WI38 (cell line): ENCODE measurements around the gene ALOX5AP.

Experiments
- H3K4me3 ChIP-seq: 2 replicates; pipeline ENCODE4 v1.5.1; 2011; ENCODE audit warnings: low read depth, mild to moderate bottlenecking, control low read depth, low read length
- TF ChIP-seq, protein P1 (sequence below): IDR thresholded peaks from 2 replicates; pipeline ENCODE4 v1.5.1; 2012; ENCODE audit warnings: low read depth, mild to moderate bottlenecking, control low read depth, low read length

Gene ALOX5AP

DNA sequence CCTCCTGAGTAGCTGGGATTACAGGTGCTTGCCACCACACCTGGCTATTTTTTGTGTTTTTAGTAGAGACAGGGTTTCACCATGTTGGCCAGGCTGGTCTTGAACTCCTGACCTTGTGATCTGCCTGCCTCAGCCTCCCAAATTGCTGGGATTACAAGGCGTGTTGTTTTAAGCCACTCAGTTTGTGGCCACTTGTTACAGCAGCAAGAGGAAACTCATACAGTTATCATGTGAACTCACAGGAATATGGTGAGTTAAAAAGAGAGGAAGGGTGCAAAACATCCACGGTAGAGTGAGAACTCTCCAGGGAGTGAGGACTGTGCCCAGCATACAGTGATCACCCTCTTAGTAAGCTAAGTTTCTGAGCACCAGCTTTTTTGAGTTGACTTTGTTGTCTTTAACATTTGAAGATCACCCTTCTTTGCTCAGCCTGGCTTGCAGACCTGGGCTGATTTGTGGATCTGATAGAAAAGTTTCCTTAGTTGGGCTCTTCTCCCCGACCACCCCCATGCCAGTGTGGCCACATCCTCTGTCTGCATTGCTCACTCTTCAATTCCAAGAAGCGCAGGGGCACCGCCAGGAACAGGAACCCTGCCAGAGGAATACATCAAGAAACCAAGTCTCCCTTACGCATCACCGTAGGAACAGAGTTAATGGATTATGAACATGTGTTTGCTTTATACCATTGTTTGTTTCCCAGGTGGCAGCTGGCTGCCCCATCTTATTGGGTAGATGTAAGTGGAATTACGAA, 16.0 kb downstream of the ALOX5AP start:
- TF ChIP-seq, protein P1, sequence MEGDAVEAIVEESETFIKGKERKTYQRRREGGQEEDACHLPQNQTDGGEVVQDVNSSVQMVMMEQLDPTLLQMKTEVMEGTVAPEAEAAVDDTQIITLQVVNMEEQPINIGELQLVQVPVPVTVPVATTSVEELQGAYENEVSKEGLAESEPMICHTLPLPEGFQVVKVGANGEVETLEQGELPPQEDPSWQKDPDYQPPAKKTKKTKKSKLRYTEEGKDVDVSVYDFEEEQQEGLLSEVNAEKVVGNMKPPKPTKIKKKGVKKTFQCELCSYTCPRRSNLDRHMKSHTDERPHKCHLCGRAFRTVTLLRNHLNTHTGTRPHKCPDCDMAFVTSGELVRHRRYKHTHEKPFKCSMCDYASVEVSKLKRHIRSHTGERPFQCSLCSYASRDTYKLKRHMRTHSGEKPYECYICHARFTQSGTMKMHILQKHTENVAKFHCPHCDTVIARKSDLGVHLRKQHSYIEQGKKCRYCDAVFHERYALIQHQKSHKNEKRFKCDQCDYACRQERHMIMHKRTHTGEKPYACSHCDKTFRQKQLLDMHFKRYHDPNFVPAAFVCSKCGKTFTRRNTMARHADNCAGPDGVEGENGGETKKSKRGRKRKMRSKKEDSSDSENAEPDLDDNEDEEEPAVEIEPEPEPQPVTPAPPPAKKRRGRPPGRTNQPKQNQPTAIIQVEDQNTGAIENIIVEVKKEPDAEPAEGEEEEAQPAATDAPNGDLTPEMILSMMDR, result no peak
- H3K4me3 ChIP-seq, result no peak overlapping the region

DNA sequence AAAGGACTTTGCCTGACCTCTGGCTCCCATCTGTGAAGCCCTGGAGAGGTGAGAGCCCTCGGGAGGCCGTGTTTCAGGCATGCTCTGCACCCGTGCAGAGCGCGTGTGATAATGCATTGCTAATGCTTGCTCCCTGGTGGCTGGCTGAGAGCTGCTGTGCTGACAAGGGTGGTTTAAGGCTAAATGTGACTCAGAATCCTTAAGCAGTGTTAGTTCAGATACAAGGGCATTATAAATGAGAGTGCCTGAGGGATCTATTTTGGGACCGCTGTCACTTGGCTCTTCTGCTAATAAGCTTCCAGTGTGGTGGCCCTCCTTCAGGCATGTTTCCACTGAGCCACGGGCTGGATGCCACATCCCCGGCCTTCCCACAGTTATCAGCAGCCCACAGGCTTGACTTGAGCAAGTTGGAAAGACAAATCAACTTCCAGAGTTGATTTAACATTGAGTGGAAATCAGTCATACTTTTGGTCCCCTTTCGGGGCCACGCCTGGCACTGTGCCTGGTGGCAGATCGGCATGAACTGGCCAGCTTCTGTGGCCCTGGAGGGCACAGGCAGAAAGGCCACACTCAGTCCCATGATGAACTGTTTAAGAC, 17.0 kb downstream of the ALOX5AP start:
- H3K4me3 ChIP-seq, result no peak overlapping the region
- TF ChIP-seq, protein P1, result no peak

DNA sequence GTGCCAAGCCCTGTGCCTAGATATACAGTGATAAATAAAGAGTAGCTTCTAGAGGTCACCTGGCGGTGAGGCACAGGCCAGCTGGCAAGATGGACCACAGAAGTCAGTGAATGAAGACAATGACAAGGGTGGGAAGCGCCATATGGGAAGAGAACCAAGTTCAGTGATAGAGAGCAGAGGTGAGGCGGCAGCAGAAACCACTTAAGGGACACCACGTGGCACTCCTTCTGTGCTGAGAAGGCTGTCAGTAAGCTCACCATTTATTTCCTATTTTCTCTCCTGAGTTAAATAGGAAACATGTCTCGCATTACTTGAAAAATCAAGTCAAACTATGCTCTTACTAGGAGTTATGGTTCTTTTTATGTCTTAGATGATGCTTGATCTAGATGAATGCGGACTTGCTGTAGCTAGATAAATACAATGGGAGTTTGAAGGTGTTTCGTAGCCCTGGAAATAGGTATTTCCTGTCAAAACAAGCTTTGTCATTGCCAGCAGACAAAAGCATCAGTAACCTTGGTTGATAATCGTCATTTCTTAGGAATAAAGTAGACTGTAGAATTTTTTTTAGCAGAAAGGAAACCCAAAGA, 17.8 kb downstream of the ALOX5AP start:
- TF ChIP-seq, protein P1, result no peak

DNA sequence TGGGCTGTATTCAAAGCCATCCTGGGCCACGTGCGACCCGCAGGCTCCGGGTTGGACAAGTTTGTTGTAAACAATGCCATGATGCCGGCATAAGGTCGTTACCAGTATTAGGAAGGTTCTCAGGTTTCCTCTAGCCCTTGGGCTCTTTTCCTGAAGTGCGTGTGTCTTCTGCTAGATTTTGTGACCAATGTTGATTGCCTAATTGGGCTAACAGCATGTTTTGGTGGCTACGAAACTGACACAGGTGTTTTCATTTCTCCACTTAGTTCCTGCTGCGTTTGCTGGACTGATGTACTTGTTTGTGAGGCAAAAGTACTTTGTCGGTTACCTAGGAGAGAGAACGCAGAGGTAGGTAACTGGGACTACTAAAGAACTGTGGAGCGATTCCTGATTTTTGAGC, 20.3 kb downstream of the ALOX5AP start:
- H3K4me3 ChIP-seq, result no peak overlapping the region
- TF ChIP-seq, protein P1, result no peak

More for the DNA sequence above, 17.8 kb downstream of the ALOX5AP start:
- no peak overlapping the region for H3K4me3 ChIP-seq

DNA sequence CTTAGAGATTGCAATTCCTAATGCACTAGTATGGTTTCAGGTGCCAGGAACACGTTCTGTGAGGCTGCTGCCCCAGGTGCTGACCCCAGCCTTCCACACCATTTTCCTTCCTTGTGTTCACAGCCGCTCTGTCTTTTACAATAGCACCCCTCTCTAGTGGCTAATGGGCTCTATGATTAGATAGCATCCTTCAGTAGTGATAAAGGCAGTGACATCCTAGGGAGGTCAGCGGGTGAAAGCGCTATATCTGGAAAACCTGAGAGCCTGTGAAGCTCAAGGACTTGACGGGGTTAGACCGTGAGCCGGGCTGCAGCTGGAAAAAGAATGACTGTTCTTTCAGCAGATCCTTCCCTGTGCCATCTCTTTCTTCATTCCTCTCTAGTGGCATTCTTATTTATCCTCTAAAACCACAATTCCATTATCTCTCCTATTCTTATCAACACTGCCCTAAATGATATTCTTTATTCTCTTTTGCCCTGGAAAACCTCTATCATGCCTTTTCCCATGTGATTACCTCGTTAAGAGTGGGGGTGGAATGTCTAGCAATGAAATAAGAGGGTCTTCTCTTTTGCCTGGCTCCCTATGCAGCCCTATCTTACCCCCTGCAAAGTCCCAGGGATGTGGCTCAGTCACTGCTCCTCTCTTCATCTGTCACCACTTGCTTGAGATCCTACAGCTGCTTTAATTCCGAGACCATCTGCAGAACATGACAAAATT, 21.8 kb downstream of the ALOX5AP start:
- H3K4me3 ChIP-seq, result no peak overlapping the region
- TF ChIP-seq, protein P1, result no peak

DNA sequence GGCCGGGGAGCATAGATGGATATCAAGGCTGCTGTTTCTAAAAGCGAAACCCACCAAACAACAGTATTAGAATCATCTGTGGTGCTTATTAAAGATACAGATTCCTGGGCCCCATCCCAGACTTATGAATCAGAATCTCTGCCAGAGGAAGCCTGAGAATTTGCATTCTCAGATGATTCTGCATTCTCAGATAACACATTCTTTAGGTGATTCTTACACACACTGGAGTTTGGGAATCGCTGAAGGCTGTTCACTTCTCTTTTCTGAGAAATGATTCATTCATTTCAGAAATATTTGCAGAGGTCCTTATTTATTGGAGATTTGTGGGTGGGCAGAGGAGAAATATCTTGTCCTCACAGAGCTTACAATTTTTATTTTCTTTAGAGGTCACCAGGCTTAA, 24.4 kb downstream of the ALOX5AP start:
- H3K4me3 ChIP-seq, result no peak overlapping the region
- TF ChIP-seq, protein P1, result no peak
